BLaER1 (cell line): ENCODE results near the gene NPB.
A peak's percentile ranks its signal among the peaks of the same experiment; 100 is the strongest.

Experiments used
- H3K27ac ChIP-seq: shearing (Covaris generic); formaldehyde crosslinking; 2 replicates; pipeline ENCODE4 v1.8.1; 2022
- H3K27me3 ChIP-seq: shearing (Covaris generic); formaldehyde crosslinking; 2 replicates; pipeline ENCODE4 v1.8.1; 2022
- H3K36me3 ChIP-seq: shearing (Covaris generic); formaldehyde crosslinking; 2 replicates; pipeline ENCODE4 v1.8.1; 2022
- H3K4me1 ChIP-seq: shearing (Covaris generic); formaldehyde crosslinking; 2 replicates; pipeline ENCODE4 v1.8.1; 2022
- H3K4me2 ChIP-seq: shearing (Covaris generic); formaldehyde crosslinking; 2 replicates; pipeline ENCODE4 v1.8.1; 2022
- H3K4me3 ChIP-seq: shearing (Covaris generic); formaldehyde crosslinking; 2 replicates; pipeline ENCODE4 v1.8.1; 2022
- H3K9ac ChIP-seq: shearing (Covaris generic); formaldehyde crosslinking; 2 replicates; pipeline ENCODE4 v1.8.1; 2022
- H3K9me3 ChIP-seq: shearing (Covaris generic); formaldehyde crosslinking; 2 replicates; pipeline ENCODE4 v1.8.1; 2022
- H4K20me1 ChIP-seq: shearing (Covaris generic); formaldehyde crosslinking; 2 replicates; pipeline ENCODE4 v1.8.1; 2022
- Cebpa-rat ChIP-seq: shearing (Covaris generic); IDR thresholded peaks from 2 replicates; pipeline ENCODE4 v1.8.1; 2022

The NPB gene

GRCh38 chr17:81863833-81864768 lies 37.9 kb upstream of the NPB start:
- Histone ChIP-seq H3K27ac (peak overlapping the region; percentile 14; the same call in 1 of the 2 replicates), H3K9me3 (no peaks in the 10 kb centered on the region), H3K9ac (peak overlapping the region; percentile 86), H3K27me3 (no peaks in the 10 kb centered on the region), H3K36me3 (peaks cover 72% of the 10 kb centered on the region), H3K4me1 (peaks cover 80% of the 10 kb centered on the region), H3K4me3 (no peak overlapping the region), H3K4me2 (peak overlapping the region; percentile 90), H4K20me1 (peaks cover 72% of the 10 kb centered on the region)
- no peak for TF ChIP-seq Cebpa-rat

DNA sequence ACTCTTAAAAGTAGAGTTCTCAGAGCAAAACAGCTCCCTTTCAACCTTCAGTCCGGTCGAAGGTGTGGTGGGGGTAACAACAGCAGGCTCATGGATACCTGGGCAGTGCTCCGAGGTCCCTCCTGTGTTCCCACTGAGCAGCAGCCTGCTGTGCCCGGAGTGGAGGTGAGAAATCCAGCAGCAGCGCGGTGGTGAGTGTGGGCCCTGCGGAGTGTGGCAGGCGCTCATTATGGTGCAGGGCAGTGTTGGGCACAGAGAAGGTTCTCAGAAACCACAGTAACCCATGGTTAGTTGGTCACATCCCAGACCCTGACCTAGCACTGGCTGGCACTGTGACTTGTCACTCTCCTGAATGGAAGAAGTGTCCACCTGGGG lies 36.7 kb upstream of the NPB start:
- Histone ChIP-seq H3K27ac (no peak overlapping the region), H3K4me2 (peak overlapping the region; percentile 83), H3K36me3 (peaks cover 75% of the 10 kb centered on the region), H3K9ac (peak overlapping the region; percentile 71; the same call in 1 of the 2 replicates), H3K27me3 (no peaks in the 10 kb centered on the region), H3K9me3 (no peaks in the 10 kb centered on the region), H4K20me1 (peaks cover 75% of the 10 kb centered on the region), H3K4me1 (peaks cover 81% of the 10 kb centered on the region), H3K4me3 (no peak overlapping the region; the same call in 1 of the 2 replicates)
- TF ChIP-seq Cebpa-rat: no peak

GRCh38 chr17:81865733-81866439 lies 36.2 kb upstream of the NPB start:
- no peak for TF ChIP-seq Cebpa-rat
- H3K9me3 ChIP-seq: no peaks in the 10 kb centered on the region
- H3K9ac ChIP-seq: peak overlapping the region; percentile 71
- peaks cover 75% of the 10 kb centered on the region for H3K36me3 ChIP-seq
- peak overlapping the region; percentile 83 for H3K4me2 ChIP-seq
- no peak overlapping the region; the same call in 1 of the 2 replicates for H3K4me3 ChIP-seq
- H3K4me1 ChIP-seq: peaks cover 81% of the 10 kb centered on the region
- H3K27me3 ChIP-seq: no peaks in the 10 kb centered on the region
- peaks cover 80% of the 10 kb centered on the region for H4K20me1 ChIP-seq
- peak overlapping the region; percentile 76 for H3K27ac ChIP-seq

DNA sequence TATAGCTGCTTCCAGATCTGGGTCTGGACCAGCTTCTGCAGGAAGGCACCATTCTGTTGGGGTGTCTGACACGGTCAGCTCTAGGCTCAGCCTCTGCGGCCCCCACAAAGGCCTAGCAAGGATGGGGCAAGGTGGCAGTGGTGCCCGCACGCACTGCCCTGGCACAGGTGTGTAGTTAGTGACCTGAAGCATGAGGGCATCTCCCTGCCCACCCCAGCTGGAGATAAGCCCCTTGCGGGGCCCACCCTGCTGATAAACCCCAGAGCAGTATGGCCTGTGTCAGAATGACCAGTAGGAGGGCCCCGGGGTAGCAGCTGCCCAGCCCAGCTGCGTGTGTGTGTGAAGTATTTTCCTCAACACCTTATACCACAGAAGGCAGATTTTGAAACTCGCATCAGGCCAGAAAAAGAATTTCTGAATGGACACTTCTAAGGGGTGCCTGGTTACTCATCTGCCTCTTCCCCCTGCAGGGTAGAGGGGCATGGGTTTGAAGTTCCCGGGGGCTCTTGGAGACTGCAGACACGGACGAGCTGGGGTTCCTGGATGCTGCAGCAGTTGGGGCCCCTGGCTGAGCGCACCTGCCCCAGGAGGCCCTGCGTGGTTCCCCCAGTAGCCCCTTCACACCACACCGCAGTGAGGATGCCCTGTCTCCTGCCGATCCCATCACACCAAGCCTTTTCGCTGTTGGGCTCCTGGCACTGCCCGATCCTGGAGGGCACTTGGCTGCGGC lies 35.4 kb upstream of the NPB start:
- Histone ChIP-seq H3K9ac (peak overlapping the region; percentile 71), H3K4me2 (peak overlapping the region; percentile 83), H3K27me3 (no peaks in the 10 kb centered on the region), H3K4me1 (peaks cover 80% of the 10 kb centered on the region), H3K27ac (peak overlapping the region; percentile 76), H4K20me1 (peaks cover 80% of the 10 kb centered on the region), H3K36me3 (peaks cover 75% of the 10 kb centered on the region), H3K4me3 (peak overlapping the region; percentile 25; the same call in 1 of the 2 replicates), H3K9me3 (no peaks in the 10 kb centered on the region)
- no peak for TF ChIP-seq Cebpa-rat

GRCh38 chr17:81867170-81867990 lies 34.7 kb upstream of the NPB start:
- Histone ChIP-seq H4K20me1 (peaks cover 80% of the 10 kb centered on the region), H3K4me1 (peaks cover 77% of the 10 kb centered on the region), H3K4me2 (peak overlapping the region; percentile 83), H3K27ac (peak overlapping the region; percentile 76), H3K27me3 (no peaks in the 10 kb centered on the region), H3K9me3 (no peaks in the 10 kb centered on the region), H3K36me3 (peaks cover 72% of the 10 kb centered on the region), H3K4me3 (peak overlapping the region; percentile 25; the same call in 1 of the 2 replicates), H3K9ac (peak overlapping the region; percentile 71)
- TF ChIP-seq Cebpa-rat: no peak

DNA sequence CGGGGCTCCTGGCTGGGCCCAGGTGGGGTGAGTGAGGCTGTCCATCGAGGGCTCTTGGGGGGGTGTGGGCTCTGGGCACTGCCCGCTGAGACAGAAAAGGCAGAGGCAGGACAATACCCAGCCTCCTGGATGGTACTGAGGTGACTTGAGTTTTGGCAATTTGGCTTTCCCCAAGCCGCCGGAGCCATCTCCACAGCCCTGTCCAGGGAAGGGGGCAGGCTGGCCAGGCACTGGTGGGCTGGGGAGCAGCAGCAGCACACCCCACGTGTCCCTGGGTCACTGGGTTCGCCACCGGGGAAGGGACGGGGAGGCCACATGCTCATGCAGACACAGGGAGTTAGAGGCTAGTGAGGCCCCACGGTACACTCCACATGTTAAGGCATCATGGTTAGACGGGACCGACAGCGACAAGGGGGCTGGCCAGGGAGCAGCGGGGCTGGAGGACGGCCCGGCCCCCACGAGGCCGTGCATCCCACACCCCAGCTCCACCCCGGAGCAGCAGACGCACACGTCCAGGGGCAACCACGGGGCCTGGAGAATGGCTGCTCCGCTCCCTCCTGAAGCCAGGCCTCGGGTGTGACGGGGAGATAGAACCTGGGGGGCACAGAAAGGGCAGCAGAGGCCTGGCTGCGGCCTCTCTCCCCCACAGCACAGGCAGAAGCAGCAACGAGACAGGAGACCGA lies 33.9 kb upstream of the NPB start:
- peaks cover 65% of the 10 kb centered on the region for H3K36me3 ChIP-seq
- peak overlapping the region; percentile 71; the same call in 1 of the 2 replicates for H3K9ac ChIP-seq
- no peaks in the 10 kb centered on the region for H3K27me3 ChIP-seq
- TF ChIP-seq Cebpa-rat: no peak
- no peak overlapping the region for H3K4me3 ChIP-seq
- H3K4me1 ChIP-seq: peaks cover 77% of the 10 kb centered on the region
- no peaks in the 10 kb centered on the region for H3K9me3 ChIP-seq
- H3K27ac ChIP-seq: peak overlapping the region; percentile 76
- H3K4me2 ChIP-seq: peak overlapping the region; percentile 83
- H4K20me1 ChIP-seq: peaks cover 74% of the 10 kb centered on the region

DNA sequence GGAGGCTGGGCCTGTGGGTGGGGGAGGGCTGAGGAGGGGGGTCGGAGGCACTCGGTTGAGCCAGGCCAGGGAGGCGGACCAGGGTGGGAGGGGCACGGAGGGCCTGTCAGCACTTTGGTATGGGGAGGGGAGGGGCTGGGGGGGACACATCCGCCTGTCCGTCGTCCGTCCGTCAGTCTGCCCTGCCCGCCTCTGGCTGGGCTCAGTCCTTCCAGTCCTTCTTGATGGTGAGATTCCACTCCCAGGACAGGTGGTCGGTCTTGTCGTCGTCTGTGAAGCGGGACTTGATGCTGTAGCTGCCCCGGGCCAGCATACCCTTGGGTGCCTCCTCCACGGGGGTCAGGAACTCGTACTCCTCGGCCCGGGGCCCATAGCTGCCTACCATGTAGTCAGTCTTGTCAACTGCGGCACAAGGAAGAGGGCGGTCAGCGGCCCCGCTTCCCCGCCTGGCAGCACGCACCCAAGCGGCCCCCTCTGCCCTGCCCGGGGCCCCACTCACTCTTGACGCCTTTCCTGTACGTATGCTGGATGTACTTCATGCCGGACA lies 33.3 kb upstream of the NPB start:
- Histone ChIP-seq H3K9me3 (no peaks in the 10 kb centered on the region), H3K27me3 (no peaks in the 10 kb centered on the region), H3K4me3 (peak overlapping the region; percentile 94), H3K4me1 (peaks cover 77% of the 10 kb centered on the region), H3K4me2 (peak overlapping the region; percentile 89), H3K9ac (peak overlapping the region; percentile 99; the same call in 1 of the 2 replicates), H3K36me3 (peaks cover 59% of the 10 kb centered on the region), H4K20me1 (peaks cover 68% of the 10 kb centered on the region), H3K27ac (peak overlapping the region; percentile 100; the same call in 1 of the 2 replicates)
- TF ChIP-seq Cebpa-rat: no peak
